Keratinocyte (primary cell): Measurements from ENCODE around the gene INHBC. TPM values are rescaled to one million over a fixed set of nuclear protein-coding genes. Genes with fewer than 3 reads are reported as not detected.

Experiments used
- DNase-seq: peaks from one replicate; pipeline ENCODE4 v3.0.0-alpha.2; 2011; ENCODE audit warnings: low read depth, missing footprints, low spot score
- FAIRE-seq: peaks from 2 replicates; lab custom pipeline; 2011; peaks lifted over from hg19 to GRCh38; lab: Jason Lieb, UNC
- H2AFZ ChIP-seq: 2 replicates; pipeline ENCODE4 v1.6.0; 2012; ENCODE audit warnings: low read length, control low read depth, inconsistent platforms; ENCODE audit not compliant: control insufficient read depth
- H3K27ac ChIP-seq: 2 replicates; pipeline ENCODE4 v1.5.1; 2011; ENCODE audit warnings: low read length; ENCODE audit not compliant: control insufficient read depth, insufficient read depth
- H3K27me3 ChIP-seq: 3 replicates; pipeline ENCODE4 v1.6.0; 2011; ENCODE audit warnings: low read length; ENCODE audit not compliant: control insufficient read depth, insufficient read depth; ENCODE audit errors: extremely low read depth
- H3K36me3 ChIP-seq, 2 experiments: 2 replicates in 1 of 2; 3 replicates in 1 of 2; pipeline ENCODE4 v1.5.1; 2011; ENCODE audit warnings: low read length in 2 of 2, mild to moderate bottlenecking in 1 of 2; ENCODE audit not compliant: control insufficient read depth in 2 of 2, insufficient read depth in 2 of 2; ENCODE audit errors: extremely low read depth in 1 of 2
- H3K4me1 ChIP-seq: 3 replicates; pipeline ENCODE4 v1.5.1; 2011; ENCODE audit warnings: low read length; ENCODE audit not compliant: control insufficient read depth, insufficient read depth; ENCODE audit errors: extremely low read depth
- H3K4me2 ChIP-seq: 3 replicates; pipeline ENCODE4 v1.6.0; 2011; ENCODE audit warnings: low read depth, low read length; ENCODE audit not compliant: control insufficient read depth, insufficient read depth; ENCODE audit errors: extremely low read depth
- H3K4me3 ChIP-seq, 3 experiments: fragments of 200-600 bp in 1 of 3; sonication (generic) in 1 of 3; 2 replicates in 2 of 3; 3 replicates in 1 of 3; pipeline ENCODE4 v1.5.1; 2011 to 2016; ENCODE audit warnings: low read length in 3 of 3, mild to moderate bottlenecking in 3 of 3, control low read depth in 2 of 3, inconsistent platforms in 1 of 3, low read depth in 1 of 3, mixed read lengths in 1 of 3, mixed run types in 1 of 3, moderate library complexity in 1 of 3; ENCODE audit not compliant: control insufficient read depth in 2 of 3, insufficient read depth in 2 of 3; ENCODE audit errors: extremely low read depth in 1 of 3
- H3K79me2 ChIP-seq: 2 replicates; pipeline ENCODE4 v1.6.0; 2012; ENCODE audit warnings: low read length; ENCODE audit not compliant: control insufficient read depth, insufficient read depth
- H3K9ac ChIP-seq: 3 replicates; pipeline ENCODE4 v1.6.0; 2011; ENCODE audit warnings: low read length; ENCODE audit not compliant: control insufficient read depth, insufficient read depth; ENCODE audit errors: extremely low read depth
- H3K9me1 ChIP-seq: 3 replicates; pipeline ENCODE4 v1.6.0; 2011; ENCODE audit warnings: low read length; ENCODE audit not compliant: control insufficient read depth, insufficient read depth; ENCODE audit errors: extremely low read depth
- H3K9me3 ChIP-seq: 2 replicates; pipeline ENCODE4 v1.5.1; 2012; ENCODE audit warnings: low read depth, low read length; ENCODE audit not compliant: control insufficient read depth
- H4K20me1 ChIP-seq: 3 replicates; pipeline ENCODE4 v1.6.0; 2011; ENCODE audit warnings: low read length; ENCODE audit not compliant: control insufficient read depth, insufficient read depth; ENCODE audit errors: extremely low read depth
- CTCF ChIP-seq, 3 experiments: IDR thresholded peaks in 1 of 3; conservative IDR thresholded peaks in 1 of 3; optimal IDR thresholded peaks in 1 of 3; 2 replicates in 2 of 3; 3 replicates in 1 of 3; pipeline versions ENCODE3 to v1.5.1; 2011; ENCODE audit warnings: low read length in 3 of 3, mild to moderate bottlenecking in 3 of 3, moderate library complexity in 2 of 3, control low read depth in 1 of 3, inconsistent platforms in 1 of 3; ENCODE audit not compliant: insufficient read depth in 2 of 3; ENCODE audit errors: extremely low read depth in 1 of 3
- EZH2 ChIP-seq: IDR thresholded peaks from one replicate; pipeline ENCODE4 v1.6.1; 2012; ENCODE audit warnings: inconsistent platforms, mild to moderate bottlenecking, low read length, moderate library complexity
- dilution Hi-C: fragments of 300-500 bp; cut with MboI; formaldehyde crosslinking; loops from one replicate; pipeline ENCODE4 v1.7.0; 2020; ENCODE audit warnings: low sequenced_read_pairs; ENCODE audit not compliant: extremely low pct_ligation_motif_present
- polyA plus RNA-seq, 5 experiments: library from polyadenylated mRNA; depleted of rRNA in 3 of 5; stranded (reverse) in 3 of 5; stranded (forward) in 1 of 5; unstranded in 1 of 5; fragments of >200 nt; gene quantifications; 1 replicate in 1 of 5; 2 replicates in 3 of 5; 3 replicates in 1 of 5; pipeline versions ENCODE4 v1.2.1 to v1.2.3, GENCODE V29; 2011 to 2012; ENCODE audit warnings: missing spikeins in 2 of 5, low read depth in 1 of 5, low replicate concordance in 1 of 5

The INHBC gene
- polyA plus RNA-seq, 1 donor (not counting 4 experiments of a cell fraction or from before 2014, with no cell fraction given), result 0.04 TPM

- peak overlapping the region; percentile 94 for H3K9ac ChIP-seq
- H3K27me3 ChIP-seq, result no peaks in the 10 kb centered on the region
- no peak for DNase-seq
- H2AFZ ChIP-seq, result peak overlapping the region; percentile 87
- peaks cover 28% of the 10 kb centered on the region for H3K79me2 ChIP-seq
- peak overlapping the region; percentile 85 for H3K4me2 ChIP-seq
- peaks cover 9% of the 10 kb centered on the region for H3K4me1 ChIP-seq
- TF ChIP-seq EZH2 (no peak), CTCF (optimal IDR thresholded peaks at IDR 0.05 in 1 of 3, IDR thresholded peaks at IDR 0.05 in 1 of 3, conservative IDR thresholded peaks at IDR 0.05 in 1 of 3; ENCODE audit: extremely low read depth in 1 of 3, insufficient read depth in 2 of 3, low read length in 3 of 3) (no peak)
- H3K4me3 ChIP-seq, result peak overlapping the region; percentile 81 to 99 (median 96)
- peaks cover 22 to 25% of the 10 kb centered on the region in 2 experiments for H3K36me3 ChIP-seq
- H4K20me1 ChIP-seq, result no peaks in the 10 kb centered on the region
- FAIRE-seq, result no peak
- H3K9me3 ChIP-seq, result no peaks in the 10 kb centered on the region
- no peaks in the 10 kb centered on the region for H3K9me1 ChIP-seq
- peak overlapping the region; percentile 87 for H3K27ac ChIP-seq
- dilution Hi-C loops, result no loop called here
These were observed 54.0 kb downstream of the INHBC start for GRCh38 chr12:57488402-57489156.

- Histone ChIP-seq H3K9me3 (no peaks in the 10 kb centered on the region), H3K36me3 (peaks cover 22 to 25% of the 10 kb centered on the region in 2 experiments), H3K79me2 (peaks cover 28% of the 10 kb centered on the region), H3K4me1 (peaks cover 9% of the 10 kb centered on the region), H3K27me3 (no peaks in the 10 kb centered on the region), H3K9me1 (no peaks in the 10 kb centered on the region), H3K9ac (peak overlapping the region; percentile 94), H3K4me3 (peak overlapping the region; percentile 81 to 99 (median 96)), H3K4me2 (peak overlapping the region; percentile 85), H2AFZ (no peak overlapping the region), H4K20me1 (no peaks in the 10 kb centered on the region), H3K27ac (peak overlapping the region; percentile 87)
- dilution Hi-C loops, result no loop called here
- TF ChIP-seq EZH2 (no peak), CTCF (optimal IDR thresholded peaks at IDR 0.05 in 1 of 3, IDR thresholded peaks at IDR 0.05 in 1 of 3, conservative IDR thresholded peaks at IDR 0.05 in 1 of 3; ENCODE audit: extremely low read depth in 1 of 3, insufficient read depth in 2 of 3, low read length in 3 of 3) (no peak)
- FAIRE-seq (no peak), DNase-seq (no peak)
These were observed 54.6 kb downstream of the INHBC start for GRCh38 chr12:57489157-57489641.
